GM03348 (cell line): ENCODE results near the gene PSG2.
"Not testable (repeated sequence)": the region's sequence is repeated elsewhere in the genome, so short reads cannot be mapped to it uniquely, and the experiment has no call there.

Experiments
- DNase-seq: peaks from one replicate; pipeline ENCODE4 v3.0.0; 2012; ENCODE audit warnings: low spot score

Gene PSG2

GRCh38 chr19:43082601-43083000, at the start of gene PSG2:
TSS of gene PSG2 (minus strand) at chr19:43082701. CDS start at chr19:43082569, 132 bp downstream.
- not testable (repeated sequence) for DNase-seq

DNA sequence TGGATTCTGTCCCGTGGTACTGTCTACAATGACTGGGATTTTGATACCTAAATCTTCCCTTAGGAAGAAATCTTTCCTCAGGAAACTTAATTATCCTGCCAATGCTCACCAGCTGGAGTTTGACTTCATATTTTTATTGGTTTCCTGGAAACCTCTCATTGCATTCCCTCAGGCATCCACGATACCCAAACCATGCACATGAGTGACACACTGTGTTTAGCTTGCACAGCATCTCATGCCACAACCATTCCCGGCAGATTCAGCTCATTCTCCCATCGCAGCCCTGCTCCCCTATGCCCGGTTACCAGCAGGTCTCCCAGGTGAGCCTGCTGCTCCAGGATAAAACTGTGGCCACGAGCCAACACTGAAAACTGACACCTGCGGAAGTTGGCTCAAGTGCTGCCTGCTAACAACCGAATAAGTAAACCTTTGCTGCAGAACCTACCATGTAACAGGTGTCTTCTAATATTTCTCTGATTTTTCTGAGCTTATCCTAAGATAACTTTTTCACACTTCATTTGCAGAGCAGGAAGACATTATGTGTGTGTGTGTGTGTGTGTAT, 48.9 kb upstream of the PSG2 start:
- not testable (repeated sequence) for DNase-seq

DNA sequence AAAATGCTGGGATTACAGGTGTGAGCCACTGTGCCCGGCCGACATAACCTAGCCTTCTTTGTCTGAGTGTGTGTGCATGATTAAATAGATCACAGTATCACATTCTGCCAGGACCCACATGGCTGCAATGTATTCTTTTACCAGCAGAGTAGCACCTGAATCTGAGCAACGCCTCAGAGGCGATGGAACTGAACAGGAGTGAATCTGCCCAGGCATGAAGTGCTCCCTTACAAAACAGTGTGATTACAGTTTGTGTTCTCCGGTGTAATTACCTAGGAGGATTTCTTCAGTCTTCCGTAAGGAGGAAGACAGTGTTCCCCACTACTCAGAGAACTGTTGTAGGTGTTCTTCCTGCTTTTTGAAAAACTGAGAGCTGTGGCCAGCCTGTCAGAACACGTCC, 46.7 kb upstream of the PSG2 start:
- not testable (repeated sequence) for DNase-seq

DNA sequence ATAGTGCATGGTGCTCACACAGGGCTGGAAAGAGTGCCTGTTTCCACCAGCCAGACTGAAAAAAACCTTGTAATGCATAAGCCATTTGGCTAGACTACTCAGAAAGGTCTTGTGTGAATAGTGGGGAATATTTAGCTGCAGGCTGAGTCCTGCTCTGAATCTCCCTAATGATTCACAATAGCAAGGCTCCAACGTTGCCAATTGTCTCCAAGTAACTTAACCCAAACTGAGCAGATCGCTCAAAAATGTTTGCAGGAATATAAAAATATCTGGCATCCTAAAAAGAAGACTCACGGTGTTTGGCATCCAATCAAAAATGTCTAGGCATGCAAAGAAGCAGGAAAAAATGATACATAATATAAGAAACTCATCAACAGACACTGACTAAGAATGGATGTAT, 44.8 kb upstream of the PSG2 start:
- peak; percentile 35 for DNase-seq

GRCh38 chr19:43126720-43127119, 44.2 kb upstream of the PSG2 start:
- DNase-seq = no peak

DNA sequence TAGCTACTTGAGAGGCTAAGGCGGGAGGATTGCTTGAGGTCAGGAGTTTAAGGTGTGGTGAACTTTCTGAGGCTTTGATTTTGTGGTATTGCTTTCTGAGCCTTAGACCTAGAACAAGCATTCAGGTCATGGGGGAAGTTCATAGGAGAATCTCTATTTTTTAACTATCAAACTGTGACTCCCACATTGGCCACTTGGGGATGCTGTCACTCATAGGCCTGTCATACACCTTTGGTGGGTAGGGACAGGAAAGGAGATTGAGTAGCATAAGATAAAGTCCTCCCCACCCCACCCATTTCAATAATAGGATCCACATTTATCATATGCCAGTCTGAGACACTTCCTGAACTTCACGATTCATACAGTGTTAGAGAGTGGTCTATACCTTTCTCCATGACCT, 41.9 kb upstream of the PSG2 start:
- no peak for DNase-seq

- DNase-seq = peak; percentile 45
These were observed 38.0 kb upstream of the PSG2 start for GRCh38 chr19:43120433-43121026.

- not testable (repeated sequence) for DNase-seq
These were observed 37.0 kb upstream of the PSG2 start for GRCh38 chr19:43119526-43119925.

DNA sequence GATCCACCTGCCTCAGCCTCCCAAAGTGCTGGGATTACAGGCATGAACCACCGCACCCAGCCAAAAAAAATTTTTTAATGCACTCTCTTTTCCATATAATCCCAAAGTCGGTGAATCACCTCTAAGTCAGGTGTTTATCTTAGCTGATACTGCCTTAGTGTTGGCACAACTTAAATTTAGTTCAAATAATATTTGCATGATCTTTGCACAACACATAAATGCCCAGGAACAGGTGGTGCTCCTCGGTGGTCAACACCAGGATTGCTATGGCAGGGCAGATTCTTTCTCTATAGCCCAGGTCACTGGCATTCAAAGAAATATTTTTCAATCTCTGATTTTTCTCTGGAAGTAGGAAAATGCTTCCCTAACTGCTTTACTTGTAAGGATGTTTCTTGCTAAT, 33.9 kb upstream of the PSG2 start:
- not testable (repeated sequence) for DNase-seq

GRCh38 chr19:43115548-43115947, 33.0 kb upstream of the PSG2 start:
- not testable (repeated sequence) for DNase-seq

DNA sequence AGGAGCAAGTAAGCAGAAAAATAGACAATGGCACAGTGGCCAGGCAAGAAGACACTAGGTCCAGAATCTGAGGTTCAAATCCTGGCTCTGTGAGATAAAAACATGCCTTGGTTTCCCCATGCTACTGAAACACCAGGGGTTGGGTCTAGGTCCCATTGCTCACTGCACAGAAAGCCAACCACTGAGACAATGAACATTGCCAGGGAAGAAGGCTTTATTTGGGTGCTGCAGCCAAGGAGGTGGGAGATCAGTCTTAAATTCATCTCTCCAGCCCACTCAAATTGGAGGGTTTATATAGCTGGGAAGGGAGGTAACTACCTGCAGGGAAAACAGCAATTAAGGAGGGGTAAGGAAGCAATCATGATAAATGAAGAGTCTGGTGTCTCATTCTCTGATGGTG, 32.6 kb upstream of the PSG2 start:
- not testable (repeated sequence) for DNase-seq

- peak; percentile 20 for DNase-seq
These were observed 32.1 kb upstream of the PSG2 start for GRCh38 chr19:43114626-43115025.

DNA sequence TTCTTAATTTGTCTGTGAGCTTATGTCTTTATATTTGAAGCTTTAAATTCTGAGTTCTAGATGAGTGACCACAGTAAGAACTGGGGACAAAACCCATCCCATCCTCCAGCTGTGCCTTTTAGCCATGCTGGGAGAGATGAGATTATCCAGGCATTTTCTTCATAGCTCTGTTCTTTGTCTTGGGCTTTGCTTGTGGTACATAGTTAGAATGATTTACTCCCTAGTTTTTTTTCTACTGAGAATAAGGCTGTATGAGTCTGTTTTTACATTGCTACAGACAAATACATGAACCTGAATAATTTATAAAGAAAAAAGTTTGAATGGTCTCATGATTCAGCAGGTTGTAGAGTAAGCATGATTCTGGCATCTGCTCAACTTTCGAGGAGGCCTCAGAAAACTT, 24.9 kb upstream of the PSG2 start:
- not testable (repeated sequence) for DNase-seq

GRCh38 chr19:43105496-43105895, 23.0 kb upstream of the PSG2 start:
- no peak for DNase-seq

DNA sequence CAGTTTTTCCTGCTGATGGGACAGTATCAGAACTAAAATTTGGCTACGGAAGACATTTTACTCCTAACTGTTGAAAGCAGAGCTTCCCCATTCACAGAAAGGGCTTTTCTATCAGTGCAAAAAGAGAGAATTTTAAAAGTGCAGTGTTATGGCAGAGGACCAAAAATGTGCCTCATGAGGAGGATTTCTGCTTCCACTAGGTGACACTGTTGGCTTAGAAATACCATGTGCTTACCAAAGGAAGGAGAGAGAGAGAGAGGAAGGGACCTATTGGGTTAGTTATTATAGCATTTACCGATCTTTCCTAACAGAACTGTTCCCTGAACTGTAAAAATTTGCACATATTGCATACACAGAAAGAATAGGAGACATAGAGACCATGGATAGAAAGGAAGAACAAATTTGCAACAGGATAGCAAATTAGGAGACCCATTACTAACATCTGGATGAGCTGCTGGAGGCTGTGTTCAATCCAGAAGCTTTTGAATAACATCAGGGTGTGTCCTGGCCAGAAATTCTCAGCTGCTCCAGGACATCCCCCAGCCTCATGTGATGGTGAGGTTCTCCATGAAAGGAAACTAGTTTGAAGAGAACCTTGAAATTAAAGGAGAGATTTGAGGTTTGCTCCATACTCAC, 21.8 kb upstream of the PSG2 start:
- peak; percentile 28 for DNase-seq

DNA sequence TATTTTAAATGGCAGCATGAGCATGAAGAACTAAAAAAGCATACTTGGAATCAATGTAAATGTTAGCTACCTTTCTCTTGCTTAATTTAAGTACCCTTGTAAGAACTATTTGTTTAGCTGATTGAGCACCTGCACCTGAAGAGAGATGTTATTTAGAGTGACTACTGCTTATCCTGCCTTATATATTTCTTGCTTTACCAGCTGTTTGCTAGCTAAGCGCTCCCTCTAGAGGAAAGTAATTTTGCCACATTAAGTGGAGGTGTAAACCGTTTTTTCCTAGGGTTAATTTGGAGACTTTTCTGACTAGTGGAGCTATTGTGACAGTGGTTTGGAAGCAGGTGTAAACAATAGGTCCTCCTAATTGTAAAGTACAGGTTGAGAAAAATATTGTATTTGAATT, 19.4 kb upstream of the PSG2 start:
- DNase-seq = no peak

DNA sequence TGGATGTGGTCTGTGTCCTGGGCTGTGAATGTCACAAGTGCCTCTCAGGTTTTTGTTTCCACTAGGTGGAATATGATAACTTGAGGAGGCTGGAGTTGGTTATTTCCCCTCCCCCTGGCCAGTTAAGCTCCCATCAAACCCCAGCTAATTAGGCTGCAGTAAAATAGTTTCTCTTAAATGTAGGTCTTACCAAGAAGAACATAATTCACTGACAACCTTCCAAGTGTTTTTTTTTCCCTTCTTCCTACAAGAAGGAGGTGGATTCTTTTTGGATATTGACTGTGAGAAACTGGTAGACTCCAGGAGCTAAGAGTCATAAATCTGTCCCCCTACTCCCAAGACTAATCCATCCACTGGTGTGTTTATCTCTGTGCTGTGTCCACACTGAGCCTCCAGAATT, 15.9 kb upstream of the PSG2 start:
- not testable (repeated sequence) for DNase-seq

GRCh38 chr19:43087702-43088340, 5.3 kb upstream of the PSG2 start:
- not testable (repeated sequence) for DNase-seq

DNA sequence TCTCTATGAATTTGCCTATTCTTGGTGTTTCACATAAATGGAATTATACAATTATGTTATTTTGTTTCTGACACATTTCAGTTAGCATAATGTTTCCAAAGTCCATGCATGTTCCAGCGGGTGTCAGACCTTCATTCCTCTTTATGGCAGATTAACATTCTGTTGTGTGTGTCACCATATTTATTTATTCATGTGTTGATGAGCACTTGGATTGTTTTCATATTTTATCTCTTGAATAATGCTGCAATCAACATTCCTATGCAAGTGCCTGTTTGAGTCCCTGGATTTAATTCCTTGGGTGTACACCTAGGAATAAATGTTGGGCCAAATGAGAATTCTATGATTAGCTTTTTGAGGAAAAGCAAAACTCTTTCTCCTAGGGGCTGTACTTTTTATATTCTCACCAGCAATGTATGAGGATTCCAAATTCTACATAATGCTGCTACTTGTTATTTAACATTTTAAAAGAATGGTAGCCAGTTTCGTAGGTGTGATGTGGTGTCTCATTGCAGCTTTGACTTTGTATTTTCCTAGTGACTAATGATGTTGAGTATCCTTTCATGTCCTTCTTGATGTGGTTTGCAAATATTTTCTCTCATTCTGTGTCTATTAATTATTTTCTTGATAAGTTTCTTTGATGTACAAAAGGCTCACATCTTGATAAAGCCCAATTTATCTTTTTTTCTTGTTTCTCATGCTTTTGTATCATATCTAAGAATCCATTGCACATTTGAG, 3.5 kb upstream of the PSG2 start:
- DNase-seq = peak; percentile 7

- not testable (repeated sequence) for DNase-seq
These were observed 1.8 kb upstream of the PSG2 start for GRCh38 chr19:43084196-43084832.

DNA sequence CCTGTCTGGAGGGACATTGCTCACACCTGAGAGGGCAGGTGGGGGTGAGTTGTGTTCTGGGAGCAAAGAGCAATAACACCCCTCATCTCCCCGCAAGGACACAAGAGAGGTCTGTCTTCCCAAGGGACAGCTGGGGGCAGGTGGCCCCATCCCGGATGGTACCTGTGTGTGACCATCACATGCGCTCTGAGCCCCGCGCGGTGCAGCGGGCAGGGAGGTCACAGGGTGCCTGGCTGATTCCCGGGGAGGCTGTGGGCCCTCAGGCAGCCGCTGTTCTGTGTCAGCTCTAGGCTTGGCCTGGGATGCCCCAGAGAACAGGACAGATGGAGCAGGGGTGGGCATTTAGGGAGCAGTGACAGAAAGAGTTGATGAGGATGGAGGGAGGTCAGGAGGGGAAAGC, 1.2 kb upstream of the PSG2 start:
- not testable (repeated sequence) for DNase-seq

DNA sequence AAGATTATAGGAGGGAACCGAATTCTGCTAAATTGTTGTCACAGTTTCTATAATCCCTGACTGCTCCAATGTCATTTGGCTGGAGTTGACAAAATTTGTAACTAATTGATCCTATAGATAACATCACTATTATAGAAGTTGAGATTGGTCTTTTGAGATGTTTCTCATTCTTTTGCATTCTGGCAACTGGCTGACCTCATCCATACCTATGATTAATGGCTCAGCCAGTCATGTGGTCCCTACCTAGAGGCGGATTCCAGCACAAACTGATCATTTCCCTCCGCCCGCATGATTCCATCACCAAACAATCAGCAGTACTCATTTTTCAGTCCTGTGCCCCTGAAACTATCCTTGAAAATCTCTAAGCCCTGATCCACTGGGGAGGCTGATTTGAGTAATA, 4.2 kb downstream of the PSG2 start:
- peak; percentile 59 for DNase-seq
